Stomach (tissue), 9 donors: Measurements from ENCODE around the gene PGA3. TPM values are rescaled to one million over a fixed set of nuclear protein-coding genes. Genes with fewer than 3 reads are reported as not detected.
A peak's percentile ranks its signal among the peaks of the same experiment; 100 is the strongest.
"Not testable (repeated sequence)": the region's sequence is repeated elsewhere in the genome, so short reads cannot be mapped to it uniquely, and the experiment has no call there.

ENCODE experiments used
- DNase-seq, 2 donors: peaks; one replicate each; pipeline versions ENCODE4 v3.0.0 to v3.0.0-alpha.2; 2013 to 2019
- H3K27ac ChIP-seq, 5 donors: fragments of 200-600 bp in 4 of 5; sonication (generic) in 4 of 5; one replicate each; pipeline ENCODE4 v1.5.1; 2013 to 2019; ENCODE audit warnings: mild to moderate bottlenecking in 1 of 5, moderate library complexity in 1 of 5
- H3K27me3 ChIP-seq, 3 donors: fragments of 200-600 bp; sonication (generic); one replicate each; pipeline ENCODE4 v1.5.1; 2017 to 2019; ENCODE audit warnings: mixed run types in 1 of 3
- H3K36me3 ChIP-seq, 4 donors: fragments of 200-600 bp; sonication (generic); 1 replicate in 3 of 4; 2 replicates in 1 of 4; pipeline ENCODE4 v1.5.1; 2016 to 2019
- H3K4me1 ChIP-seq, 4 donors: fragments of 200-600 bp; sonication (generic); one replicate each; pipeline ENCODE4 v1.5.1; 2016 to 2019
- H3K4me3 ChIP-seq, 4 donors: fragments of 200-600 bp; sonication (generic) in 3 of 4; one replicate each; pipeline ENCODE4 v1.5.1; 2016 to 2019; ENCODE audit warnings: mild to moderate bottlenecking in 1 of 4
- H3K9me3 ChIP-seq, 4 donors: fragments of 200-600 bp; sonication (generic); one replicate each; pipeline ENCODE4 v1.5.1; 2016 to 2019
- EP300 ChIP-seq: sonication (generic); formaldehyde crosslinking; IDR thresholded peaks from one replicate; pipeline ENCODE4 v1.6.1; 2017; ENCODE audit warnings: antibody characterized with exemption
- POLR2A ChIP-seq, 4 donors: fragments of 450-650 bp; IDR thresholded peaks; one replicate each; pipeline ENCODE4 v1.6.1; 2016; ENCODE audit warnings: antibody characterized with exemption in 4 of 4, control low read depth in 2 of 4, mild to moderate bottlenecking in 1 of 4, moderate library complexity in 1 of 4
- POLR2AphosphoS5 ChIP-seq, 3 donors: sonication (generic); formaldehyde crosslinking; IDR thresholded peaks; one replicate each; pipeline ENCODE4 v1.6.1; 2016; ENCODE audit warnings: antibody characterized with exemption in 3 of 3
- WGBS, 5 donors: extraction: QIAGEN DNeasy Blood & Tissue Kit in 3 of 5; methylation state at CpG; one replicate each; pipeline versions ENCODE4 v1.1.5 to v1.1.7; 2013 to 2018; 5-methylcytosine and 5-hydroxymethylcytosine counted together
- intact Hi-C: fragments of 100-400 bp; cut with DNase I; formaldehyde crosslinking; loops from one replicate; pipeline ENCODE4 v1.15.1; 2023; ENCODE audit warnings: low total_unique reads
- polyA plus RNA-seq, 3 donors: library from polyadenylated mRNA; stranded (reverse); fragments of 200-250 nt; gene quantifications; one replicate each; pipeline ENCODE4 v1.2.3, GENCODE V29; 2013
- total RNA-seq, 5 donors: library from RNA; depleted of rRNA; stranded (reverse); fragments of >200 nt; gene quantifications; one replicate each; pipeline versions ENCODE4 v1.1.0 to v1.2.3, GENCODE V29; 2014 to 2016
- TF ChIP-seq, protein P1 (sequence below), 7 experiments: fragments of 450-650 bp in 4 of 7; fragments of 200-600 bp in 3 of 7; sonication (generic) in 3 of 7; IDR thresholded peaks; one replicate each; pipeline ENCODE4 v1.5.1; 2016 to 2019; ENCODE audit warnings: antibody characterized with exemption in 7 of 7, control low read depth in 2 of 7, mild to moderate bottlenecking in 1 of 7
- donor health status: healthy with polysubstance abuse.
- donor health status: Bipolar disorder and iron deficiency.
- donor health status: healthy.

Gene PGA3
- total and polyA plus RNA-seq, 8 donors: 367 to 73,485 (median 18,470) TPM

DNA sequence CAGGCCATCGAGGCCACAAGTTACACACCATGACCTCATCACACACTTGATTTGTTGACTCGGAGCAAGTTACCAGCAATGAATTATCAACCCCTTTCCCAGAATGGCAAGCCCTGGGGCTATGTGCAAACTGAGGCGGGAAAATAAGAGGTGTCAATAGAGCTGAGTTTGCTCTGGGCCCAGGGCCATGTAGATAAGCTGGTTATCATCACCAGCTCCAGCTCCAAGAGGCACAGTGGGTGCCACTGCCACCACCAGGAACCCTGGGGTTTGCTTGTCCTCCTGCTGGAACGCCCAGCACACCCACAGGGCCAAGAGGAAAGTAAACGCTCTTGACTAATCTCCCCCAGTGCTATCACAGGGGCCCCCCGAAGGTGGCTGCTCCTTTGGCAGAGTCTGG, 29.0 kb upstream of the PGA3 start:
- Histone ChIP-seq H3K36me3 (no peaks in the 10 kb centered on the region), H3K4me1 (peaks cover 16 to 47% (median 34%) of the 10 kb centered on the region in 4 donors), H3K27ac (peak overlapping the region; percentile 65 to 90 (median 82)), H3K27me3 (no peaks in the 10 kb centered on the region), H3K9me3 (no peaks in the 10 kb centered on the region), H3K4me3 (peak overlapping the region in 1 of 4 donors; percentile 18)
- TF ChIP-seq POLR2A (IDR thresholded peaks at IDR 0.05): no peak
- TF ChIP-seq, protein P1, sequence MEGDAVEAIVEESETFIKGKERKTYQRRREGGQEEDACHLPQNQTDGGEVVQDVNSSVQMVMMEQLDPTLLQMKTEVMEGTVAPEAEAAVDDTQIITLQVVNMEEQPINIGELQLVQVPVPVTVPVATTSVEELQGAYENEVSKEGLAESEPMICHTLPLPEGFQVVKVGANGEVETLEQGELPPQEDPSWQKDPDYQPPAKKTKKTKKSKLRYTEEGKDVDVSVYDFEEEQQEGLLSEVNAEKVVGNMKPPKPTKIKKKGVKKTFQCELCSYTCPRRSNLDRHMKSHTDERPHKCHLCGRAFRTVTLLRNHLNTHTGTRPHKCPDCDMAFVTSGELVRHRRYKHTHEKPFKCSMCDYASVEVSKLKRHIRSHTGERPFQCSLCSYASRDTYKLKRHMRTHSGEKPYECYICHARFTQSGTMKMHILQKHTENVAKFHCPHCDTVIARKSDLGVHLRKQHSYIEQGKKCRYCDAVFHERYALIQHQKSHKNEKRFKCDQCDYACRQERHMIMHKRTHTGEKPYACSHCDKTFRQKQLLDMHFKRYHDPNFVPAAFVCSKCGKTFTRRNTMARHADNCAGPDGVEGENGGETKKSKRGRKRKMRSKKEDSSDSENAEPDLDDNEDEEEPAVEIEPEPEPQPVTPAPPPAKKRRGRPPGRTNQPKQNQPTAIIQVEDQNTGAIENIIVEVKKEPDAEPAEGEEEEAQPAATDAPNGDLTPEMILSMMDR (IDR thresholded peaks at IDR 0.05): peak in 2 of 7 experiments; percentile 16 to 30
- TF ChIP-seq POLR2AphosphoS5 (IDR thresholded peaks at IDR 0.05): peak in 2 of 3 donors; percentile 90 to 93
- no peak for TF ChIP-seq EP300
- intact Hi-C loops: no loop called here
- DNase-seq: peak; percentile 52 to 94
- 28 to 53% (median 38%) methylated on average over 4 to 6 of the region's 6 CpGs for WGBS, 5 donors

DNA sequence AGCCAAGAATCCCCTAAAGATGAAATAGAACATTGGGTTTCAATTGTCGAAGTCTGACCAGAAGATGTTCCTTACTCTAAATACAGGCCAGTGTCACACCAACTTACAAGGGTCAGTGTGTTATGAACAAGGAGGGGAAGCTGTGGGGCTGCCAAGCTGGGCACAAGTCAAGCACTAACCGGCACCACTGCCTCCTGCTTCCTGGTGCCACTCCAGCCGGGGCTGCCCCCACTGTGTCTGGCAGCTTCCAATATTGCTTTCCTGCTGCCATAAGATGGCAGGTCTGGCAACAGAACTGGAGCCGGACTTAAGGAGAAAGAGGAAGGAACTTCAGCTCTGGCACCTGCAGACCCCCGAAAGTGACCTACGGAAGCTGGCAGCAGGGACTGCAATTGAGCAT, 28.4 kb upstream of the PGA3 start:
- Histone ChIP-seq H3K4me3 (peak overlapping the region in 1 of 4 donors; percentile 34), H3K4me1 (peaks cover 16 to 47% (median 34%) of the 10 kb centered on the region in 4 donors), H3K27me3 (no peaks in the 10 kb centered on the region), H3K36me3 (no peaks in the 10 kb centered on the region), H3K9me3 (no peaks in the 10 kb centered on the region), H3K27ac (peak overlapping the region; percentile 65 to 90 (median 80))
- DNase-seq: peak in 1 of 2 donors; percentile 88
- TF ChIP-seq EP300: no peak
- TF ChIP-seq, protein P1 (IDR thresholded peaks at IDR 0.05): no peak
- TF ChIP-seq POLR2AphosphoS5 (IDR thresholded peaks at IDR 0.05): peak in 2 of 3 donors; percentile 69 to 74
- no peak for TF ChIP-seq POLR2A (IDR thresholded peaks at IDR 0.05)
- intact Hi-C loops: no loop called here
- WGBS, 5 donors: 28 to 53% (median 34%) methylated on average over 6 of the region's 6 CpGs

DNA sequence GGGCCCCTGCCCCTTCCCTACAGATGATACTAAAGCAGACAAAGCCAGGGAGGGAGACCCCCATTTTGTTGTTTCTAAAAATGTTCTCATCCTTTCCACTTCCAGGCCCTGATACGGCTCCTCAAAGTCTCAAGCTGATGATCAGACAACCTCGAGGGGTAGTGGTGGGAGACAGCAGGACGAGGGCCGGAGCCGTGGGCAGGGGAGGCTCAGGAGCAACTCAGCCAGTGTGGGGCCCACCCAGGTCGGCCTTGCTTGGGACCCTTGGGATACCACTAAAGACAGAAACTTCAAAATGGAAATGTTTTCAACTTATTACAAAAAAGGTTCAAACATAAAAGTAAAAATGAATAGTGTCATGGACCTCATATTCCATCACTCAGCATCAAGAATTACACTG, 26.9 kb upstream of the PGA3 start:
- DNase-seq: no peak
- Histone ChIP-seq H3K4me3 (peak overlapping the region in 2 of 4 donors; percentile 2 to 34), H3K27ac (peak overlapping the region in 3 of 5 donors; percentile 80 to 90 (median 82)), H3K9me3 (no peaks in the 10 kb centered on the region), H3K36me3 (no peaks in the 10 kb centered on the region), H3K4me1 (peaks cover 16 to 45% (median 32%) of the 10 kb centered on the region in 4 donors), H3K27me3 (no peaks in the 10 kb centered on the region)
- WGBS, 5 donors: 75 to 85% (median 81%) methylated on average over 6 of the region's 6 CpGs
- TF ChIP-seq POLR2AphosphoS5 (IDR thresholded peaks at IDR 0.05) (no peak), POLR2A (IDR thresholded peaks at IDR 0.05) (no peak), EP300 (no peak)
- TF ChIP-seq, protein P1 (IDR thresholded peaks at IDR 0.05): no peak
- intact Hi-C loops: no loop called here

DNA sequence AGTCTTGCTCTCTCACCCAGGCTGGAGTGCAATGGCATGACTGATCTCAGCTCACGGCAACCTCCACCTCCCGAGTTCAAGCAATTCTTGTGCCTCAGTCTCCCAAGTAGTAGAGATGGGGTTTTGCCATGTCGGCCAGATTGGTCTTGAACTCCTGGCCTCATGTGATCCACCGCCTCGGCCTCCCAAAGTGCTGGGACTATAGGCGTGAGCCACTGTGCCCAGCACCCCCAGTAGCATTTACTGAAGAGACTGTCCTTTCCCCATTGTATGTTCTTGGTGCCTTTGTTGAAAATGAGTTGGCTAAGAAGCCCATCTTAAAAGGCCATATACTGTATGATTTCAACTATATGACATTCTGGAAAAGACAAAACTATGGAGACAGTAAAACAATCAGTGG, 23.1 kb upstream of the PGA3 start:
- H3K4me1 ChIP-seq: peaks cover 2 to 16% (median 5%) of the 10 kb centered on the region in 4 donors
- H3K27ac ChIP-seq, H3K4me3 ChIP-seq, intact Hi-C loops, DNase-seq, H3K36me3 ChIP-seq, H3K27me3 ChIP-seq, H3K9me3 ChIP-seq: not testable (repeated sequence)
- WGBS, 5 donors: 90 to 99% (median 98%) methylated on average over 6 of the region's 6 CpGs

DNA sequence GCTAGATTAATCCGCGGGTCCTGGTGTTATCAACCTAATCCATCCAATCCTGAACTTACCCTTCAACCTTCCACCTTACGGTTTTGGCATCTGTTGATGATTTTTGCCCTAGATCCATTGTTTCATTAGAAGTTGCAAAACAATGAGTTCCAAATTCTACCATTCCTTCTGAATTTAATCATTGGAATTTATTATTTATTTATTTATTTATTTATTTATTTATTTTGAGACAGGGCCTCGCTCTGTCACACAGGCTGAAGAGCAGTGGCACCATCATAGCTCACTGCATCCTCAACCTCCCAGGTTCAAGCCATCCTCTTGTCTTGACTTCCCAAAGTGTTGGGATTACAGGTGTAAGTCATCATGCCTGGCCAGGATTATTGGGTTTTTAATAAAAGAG, 21.8 kb upstream of the PGA3 start:
- Histone ChIP-seq H3K36me3 (no peaks in the 10 kb centered on the region), H3K9me3 (no peaks in the 10 kb centered on the region), H3K27ac (no peak overlapping the region), H3K4me1 (peaks cover 0 to 4% (median 0%) of the 10 kb centered on the region in 4 donors), H3K27me3 (no peaks in the 10 kb centered on the region), H3K4me3 (no peak overlapping the region)
- 92 to 98% (median 95%) methylated on average over 4 of the region's 4 CpGs for WGBS, 5 donors
- intact Hi-C loops: no loop called here
- TF ChIP-seq EP300: no peak
- TF ChIP-seq, protein P1 (IDR thresholded peaks at IDR 0.05): no peak
- TF ChIP-seq POLR2A (IDR thresholded peaks at IDR 0.05): no peak
- TF ChIP-seq POLR2AphosphoS5 (IDR thresholded peaks at IDR 0.05): no peak
- no peak for DNase-seq
